Effector CD8-positive, alpha-beta T cell (primary cell): Measurements from ENCODE around the gene SCRG1.

ENCODE experiments used
- DNase-seq: peaks from one replicate; lab custom pipeline; 2025; lab: John Stamatoyannopoulos, UW

SCRG1 gene

GRCh38 chr4:173411106-173411693 is 12.3 kb upstream of the SCRG1 start:
- DNase-seq, result no peak

GRCh38 chr4:173410079-173410478 is 11.2 kb upstream of the SCRG1 start:
- no peak for DNase-seq

GRCh38 chr4:173405840-173406606 is 7.1 kb upstream of the SCRG1 start:
- no peak for DNase-seq

DNA sequence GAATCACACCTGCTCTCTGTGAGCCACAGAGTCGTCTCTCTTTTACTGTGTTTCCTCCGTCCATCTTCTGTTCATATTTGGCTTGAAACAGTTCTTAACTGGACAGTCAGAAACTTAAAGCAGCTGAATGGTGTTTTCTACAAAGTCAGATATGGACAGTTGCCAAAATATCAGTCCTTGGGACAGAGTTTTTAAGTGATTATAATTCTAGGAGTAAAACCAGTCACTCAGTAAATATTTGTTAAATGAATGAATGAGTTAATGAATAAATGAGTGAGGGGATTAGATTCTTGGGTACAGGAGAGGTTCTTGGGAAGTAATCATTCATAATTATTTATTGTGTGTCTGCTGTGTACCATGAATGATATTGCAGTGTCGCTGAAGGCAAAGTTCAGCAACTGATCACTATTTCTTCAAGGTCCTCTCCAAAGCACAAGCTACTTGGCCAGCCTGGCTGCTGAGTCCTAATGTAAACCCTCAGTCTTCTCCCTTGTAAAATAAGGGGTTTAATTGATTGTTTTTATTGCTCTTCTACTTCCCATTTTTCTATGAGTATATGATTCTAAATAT is 5.5 kb upstream of the SCRG1 start:
- DNase-seq, result no peak

DNA sequence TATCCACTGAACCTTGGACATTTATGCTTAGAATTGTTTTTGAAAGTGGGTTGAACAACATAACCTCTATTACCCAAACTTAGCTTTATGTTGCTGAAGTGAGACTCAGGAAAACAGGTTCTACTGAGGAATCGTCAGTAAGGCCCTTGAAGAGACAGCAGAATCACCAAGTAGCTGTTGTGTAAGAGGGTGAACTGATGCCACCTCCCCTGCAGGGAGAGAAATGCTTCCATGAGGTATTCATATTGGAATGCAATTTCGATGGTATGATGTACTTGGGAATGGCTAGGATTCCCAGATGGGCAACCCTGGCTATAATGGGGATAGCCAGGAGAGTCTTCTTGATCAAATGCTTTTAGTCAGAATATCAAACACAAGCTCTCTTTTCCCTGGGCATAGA is 4.1 kb upstream of the SCRG1 start:
- no peak for DNase-seq

DNA sequence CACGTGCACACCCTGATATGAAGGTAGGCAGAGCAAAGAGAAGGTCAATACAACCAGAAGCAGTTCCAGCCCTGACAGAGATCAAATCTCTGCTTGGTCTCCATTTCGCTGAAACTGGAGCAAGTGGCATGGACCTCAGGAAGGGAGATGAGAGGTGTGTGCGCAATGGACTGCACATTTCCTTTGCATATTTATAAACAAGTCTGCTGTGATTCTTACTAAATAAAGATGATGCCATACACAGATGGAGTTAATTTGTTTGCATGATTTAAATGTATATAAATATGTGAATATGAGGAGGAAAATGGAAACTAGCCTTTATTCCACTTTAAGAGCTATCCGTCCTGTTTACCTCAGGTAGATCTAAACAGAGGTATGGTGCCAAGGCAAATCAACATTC is 2.1 kb upstream of the SCRG1 start:
- DNase-seq, result no peak

DNA sequence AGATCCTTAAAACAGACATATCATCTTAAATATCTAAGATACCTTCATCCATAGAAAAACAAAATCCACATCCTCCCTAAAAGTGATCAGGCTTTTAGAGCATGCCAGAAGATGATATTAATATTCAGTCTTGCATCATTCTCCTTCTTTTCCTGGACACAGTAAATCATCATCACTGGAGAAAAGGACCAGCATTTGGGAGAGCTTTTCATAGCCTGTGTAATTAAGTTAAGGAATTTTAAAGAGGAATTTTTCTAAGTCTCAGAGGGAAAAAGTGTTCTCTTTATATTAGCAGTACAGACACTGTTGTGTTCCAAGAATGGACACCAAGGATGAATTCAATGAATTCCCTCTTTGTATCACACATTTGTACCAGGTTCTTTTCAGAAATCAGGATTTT is 696 bp downstream of the SCRG1 start:
- no peak for DNase-seq

- no peak for DNase-seq
Measured at GRCh38 chr4:173397604-173398003, 1.3 kb downstream of the SCRG1 start.

DNA sequence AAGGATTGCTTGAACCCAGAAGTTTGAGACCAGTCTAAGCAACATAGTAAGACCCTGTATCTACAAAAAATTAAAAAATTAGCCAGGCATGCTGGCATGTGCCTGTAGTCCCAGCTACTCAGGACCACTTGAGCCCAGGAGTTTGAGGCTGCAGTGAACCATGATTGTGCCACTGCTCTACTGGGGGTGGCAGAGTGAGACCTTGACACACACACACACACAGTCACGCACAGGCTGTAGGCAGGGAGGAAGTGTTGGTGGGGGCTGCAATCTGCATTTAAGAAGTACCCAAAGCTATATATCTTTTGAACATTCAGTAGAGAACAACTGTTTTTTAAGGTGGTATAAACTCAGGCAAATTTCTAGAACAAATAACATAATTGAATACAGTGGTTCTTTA is 7.2 kb downstream of the SCRG1 start:
- DNase-seq, result no peak

GRCh38 chr4:173386751-173387150 is 12.2 kb downstream of the SCRG1 start:
- no peak for DNase-seq

DNA sequence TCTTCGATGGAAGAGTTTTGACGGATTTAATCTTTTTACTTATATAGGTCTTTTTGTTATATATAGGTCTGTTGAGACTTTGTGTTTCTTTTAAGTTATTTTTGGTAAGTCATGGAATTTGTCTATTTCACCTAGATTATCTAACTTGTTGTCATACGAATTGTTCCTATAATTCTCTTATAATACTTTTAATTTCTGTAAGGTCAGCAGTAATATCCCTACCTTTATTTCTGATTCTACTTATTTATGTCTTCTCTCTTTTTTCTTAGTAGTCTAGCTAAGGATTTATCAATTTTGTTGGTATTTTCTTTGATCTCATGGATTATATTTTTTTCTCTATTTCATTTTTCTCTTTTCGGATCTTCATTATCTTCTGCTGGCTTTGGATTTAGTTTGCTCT is 16.6 kb downstream of the SCRG1 start:
- DNase-seq, result no peak

DNA sequence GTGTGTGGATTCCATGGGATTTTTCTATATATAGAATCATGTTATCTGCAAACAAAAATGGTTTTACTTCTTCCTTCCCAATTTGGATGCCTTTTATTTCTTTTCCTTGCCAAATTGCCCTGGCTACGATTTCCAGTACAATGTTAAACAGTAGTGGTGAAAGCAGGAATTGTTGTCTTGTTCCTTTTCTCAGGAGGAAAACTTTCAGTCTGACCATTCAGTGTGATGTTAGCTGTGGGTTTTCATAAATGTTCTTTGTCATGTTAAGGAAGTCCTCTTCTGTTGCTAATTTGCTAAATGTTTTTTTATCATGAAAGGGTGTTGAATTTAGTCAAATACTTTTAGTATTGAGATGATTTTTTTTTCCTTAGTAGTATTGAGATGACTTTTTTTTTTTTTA is 17.3 kb downstream of the SCRG1 start:
- no peak for DNase-seq

- DNase-seq, result no peak
Measured at GRCh38 chr4:173380987-173381386, 17.9 kb downstream of the SCRG1 start.

GRCh38 chr4:173379929-173380328 is 19.0 kb downstream of the SCRG1 start:
- DNase-seq, result no peak

- DNase-seq, result no peak
Measured at GRCh38 chr4:173374588-173374987, 24.3 kb downstream of the SCRG1 start.

DNA sequence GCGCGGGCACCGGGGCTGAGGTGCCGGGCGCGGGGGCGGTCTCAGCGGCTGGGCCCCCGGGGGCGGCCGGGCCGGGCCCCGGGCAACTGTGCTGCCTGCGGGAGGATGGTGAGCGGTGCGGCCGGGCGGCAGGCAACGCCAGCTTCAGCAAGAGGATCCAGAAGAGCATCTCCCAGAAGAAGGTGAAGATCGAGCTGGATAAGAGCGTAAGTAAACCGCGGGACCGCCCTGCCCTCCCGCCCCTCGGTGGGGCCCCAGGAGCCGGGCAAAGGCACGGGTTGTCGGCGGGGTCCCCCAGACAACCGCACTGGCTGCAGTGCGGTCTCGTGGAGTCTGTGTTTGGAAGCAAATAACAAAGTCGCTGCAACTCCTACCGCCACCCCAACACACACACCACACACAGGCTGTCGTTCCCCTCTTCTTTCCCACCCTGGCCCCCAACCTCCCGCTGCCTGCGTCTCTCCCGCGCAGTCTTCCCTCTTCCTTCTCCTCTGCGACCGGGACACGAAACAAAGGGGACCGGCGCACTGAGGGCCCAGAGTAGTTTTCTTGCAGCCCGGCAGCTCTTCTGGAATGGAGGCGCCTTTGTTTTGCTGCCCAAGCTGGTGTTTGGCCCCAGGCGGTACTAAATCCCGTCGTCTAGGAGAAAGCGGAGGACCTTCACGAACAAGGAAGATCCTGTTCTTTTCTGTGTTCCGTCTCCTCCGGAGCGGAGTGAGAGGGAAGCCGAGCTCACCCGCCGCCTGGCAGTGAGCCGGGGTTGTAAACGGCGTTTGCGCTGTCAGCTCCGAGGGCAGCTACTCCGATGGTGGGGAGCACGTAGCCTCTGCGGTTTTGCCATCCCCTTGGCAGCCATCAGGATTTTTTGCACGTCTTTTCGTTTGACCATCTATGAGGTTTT is 27.4 kb downstream of the SCRG1 start:
- DNase-seq, result peak; percentile 8

DNA sequence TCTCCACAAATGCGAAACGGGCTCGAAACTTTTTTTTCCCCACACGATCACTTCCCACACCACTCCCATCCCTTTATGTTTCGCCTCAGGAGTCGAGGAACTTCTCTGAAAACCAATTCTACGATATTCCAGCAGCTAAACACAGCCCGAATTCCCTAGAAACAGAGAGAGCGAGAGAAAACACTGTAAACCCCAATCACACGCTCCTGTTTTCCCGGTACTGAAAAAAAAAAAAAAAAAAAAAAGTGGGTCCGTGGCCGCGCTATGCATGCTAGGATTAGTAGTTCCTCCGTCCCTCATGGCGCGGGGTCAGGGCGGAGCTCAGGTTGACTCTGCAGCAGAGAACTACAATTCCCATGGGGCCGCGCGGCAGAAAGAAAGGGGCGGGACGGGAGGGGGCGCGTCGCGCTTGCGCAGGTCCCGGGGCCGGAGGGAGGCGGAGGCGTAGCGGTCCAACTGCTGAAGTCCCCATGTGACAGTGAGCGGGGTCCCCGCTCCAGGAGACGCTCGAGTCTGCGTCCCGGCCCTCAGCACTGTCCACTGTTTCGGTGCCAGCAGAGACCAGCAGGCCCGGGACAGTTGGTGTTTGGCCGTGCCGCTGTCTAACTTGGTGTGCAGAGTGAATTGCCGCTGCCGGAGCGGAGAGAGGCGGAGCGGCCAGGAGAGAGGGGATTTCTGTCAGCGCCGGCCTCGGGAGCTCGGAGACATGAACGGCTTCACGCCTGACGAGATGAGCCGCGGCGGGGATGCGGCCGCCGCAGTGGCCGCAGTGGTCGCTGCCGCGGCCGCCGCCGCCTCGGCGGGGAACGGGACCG is 28.2 kb downstream of the SCRG1 start, which contains the start of gene SAP30:
SAP30 (plus strand) TSS at position 478 of the 815 bp plus-strand sequence; CDS start at position 707, 229 bp downstream.
- peak; percentile 96 for DNase-seq

DNA sequence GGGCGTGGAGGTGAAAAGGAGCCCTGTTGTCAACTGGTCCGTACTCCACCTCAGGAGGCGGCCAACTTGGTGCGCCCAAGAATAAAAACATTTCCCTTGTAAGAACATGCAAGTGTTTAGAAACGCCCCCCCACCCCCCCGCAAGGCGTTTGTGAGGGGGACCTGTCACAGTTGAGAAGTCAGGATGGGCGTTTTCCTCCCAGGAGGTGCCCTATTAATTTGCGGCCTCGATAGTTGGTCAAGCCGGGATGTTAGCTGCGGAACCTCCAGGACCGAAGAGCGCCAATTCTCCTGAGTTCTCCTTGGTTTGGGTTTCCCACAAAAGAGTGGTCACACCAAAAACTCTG is 28.8 kb downstream of the SCRG1 start:
- DNase-seq, result peak; percentile 64

DNA sequence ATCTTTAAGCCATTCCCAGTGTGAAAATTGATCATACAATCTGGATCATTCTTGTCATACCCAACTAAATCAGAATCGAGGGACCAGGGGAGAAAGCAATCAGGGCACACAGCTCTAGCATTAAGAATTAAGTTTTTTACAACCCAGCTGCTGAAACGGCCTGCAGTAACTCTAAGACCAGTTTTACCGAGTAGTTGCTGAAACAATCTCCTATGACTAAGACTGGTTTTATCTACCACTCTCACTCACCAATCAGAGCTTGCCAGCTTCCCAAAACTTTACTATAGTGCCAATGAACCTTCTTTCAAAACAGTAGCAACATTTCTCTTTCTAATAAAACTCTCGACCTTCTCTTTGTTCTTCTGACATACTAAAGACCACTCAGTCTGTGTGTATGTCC is 31.0 kb downstream of the SCRG1 start:
- no peak for DNase-seq

GRCh38 chr4:173367285-173367684 is 31.6 kb downstream of the SCRG1 start:
- no peak for DNase-seq

- no peak for DNase-seq
Measured at GRCh38 chr4:173365359-173365996, 33.4 kb downstream of the SCRG1 start.
